Heart left ventricle (tissue), 13 donors: ENCODE results near the gene SPTLC2.

Source experiments
- POLR2A ChIP-seq, 2 donors: fragments of 450-650 bp; IDR thresholded peaks; one replicate each; pipeline ENCODE4 v1.6.1; 2017; ENCODE audit warnings: antibody characterized with exemption in 2 of 2, mild to moderate bottlenecking in 2 of 2, moderate library complexity in 2 of 2
- TF ChIP-seq, protein P1 (sequence below), 12 donors: fragments of 200-600 bp; sonication (generic) in 4 of 12; IDR thresholded peaks; one replicate each; pipeline versions ENCODE4 v1.5.0 to v1.8.0; 2018 to 2022; ENCODE audit warnings: antibody characterized with exemption in 12 of 12, mild to moderate bottlenecking in 5 of 12
- donor health status: ischemic (EF 13 %, LVEDD 7.1; RV severe dilation, severe dysfunction).
- donor health status: DM: no; HTN: yes; CAD: no.
- donor health status: DM: no; HTN: no; CAD: no.
- donor health status: ischemic (EF 25% LVEDD 6.9; RV normal size, moderate dysfunction).
- donor health status: ischemic (EF 25% LVEDD 5.7; RV mildly dilated, moderate dysfunction).
- donor health status: ischemic (EF 35%, LVEDD 5.7; RV mildly dilated, moderate dysfunction).
- donor health status: nonischemic (EF 11% LVEDD 7.7; RV severe dilation, severe dysfunction).
- donor health status: DM: yes; HTN: yes; CAD: no.
- donor health status: PGD.
- donor health status: ischemic (EF 29% LVEDD 5.4; RV normal size, mild dysfunction).
- donor health status: nonischemic (EF 23%, LVEDD 6.1; RV moderate dilation, normal function).

DNA sequence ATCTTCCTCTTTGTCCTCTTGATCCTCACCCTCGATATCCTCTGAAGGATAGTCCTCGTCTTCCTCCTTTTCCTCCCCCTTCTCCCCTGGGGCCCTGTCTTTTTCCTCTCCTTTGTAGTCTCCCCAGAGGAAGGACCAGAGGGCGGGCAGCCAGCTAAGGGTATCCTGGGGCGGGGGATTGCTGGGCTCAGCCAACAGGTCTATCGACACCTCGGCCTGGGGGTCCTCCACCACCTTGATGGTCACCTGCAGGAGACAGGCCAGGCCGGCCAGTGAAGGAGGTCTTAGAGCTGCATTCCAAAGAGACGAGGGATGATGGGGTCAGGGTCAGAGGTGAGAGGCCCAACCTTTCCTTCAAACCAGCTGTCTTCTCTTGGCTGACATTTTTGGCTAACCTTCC lies 134.0 kb downstream of the SPTLC2 start:
- TF ChIP-seq, protein P1, sequence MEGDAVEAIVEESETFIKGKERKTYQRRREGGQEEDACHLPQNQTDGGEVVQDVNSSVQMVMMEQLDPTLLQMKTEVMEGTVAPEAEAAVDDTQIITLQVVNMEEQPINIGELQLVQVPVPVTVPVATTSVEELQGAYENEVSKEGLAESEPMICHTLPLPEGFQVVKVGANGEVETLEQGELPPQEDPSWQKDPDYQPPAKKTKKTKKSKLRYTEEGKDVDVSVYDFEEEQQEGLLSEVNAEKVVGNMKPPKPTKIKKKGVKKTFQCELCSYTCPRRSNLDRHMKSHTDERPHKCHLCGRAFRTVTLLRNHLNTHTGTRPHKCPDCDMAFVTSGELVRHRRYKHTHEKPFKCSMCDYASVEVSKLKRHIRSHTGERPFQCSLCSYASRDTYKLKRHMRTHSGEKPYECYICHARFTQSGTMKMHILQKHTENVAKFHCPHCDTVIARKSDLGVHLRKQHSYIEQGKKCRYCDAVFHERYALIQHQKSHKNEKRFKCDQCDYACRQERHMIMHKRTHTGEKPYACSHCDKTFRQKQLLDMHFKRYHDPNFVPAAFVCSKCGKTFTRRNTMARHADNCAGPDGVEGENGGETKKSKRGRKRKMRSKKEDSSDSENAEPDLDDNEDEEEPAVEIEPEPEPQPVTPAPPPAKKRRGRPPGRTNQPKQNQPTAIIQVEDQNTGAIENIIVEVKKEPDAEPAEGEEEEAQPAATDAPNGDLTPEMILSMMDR (IDR thresholded peaks at IDR 0.05), result no peak
- no peak for TF ChIP-seq POLR2A (IDR thresholded peaks at IDR 0.05)
